Stromal cell of bone marrow (primary cell): Measurements from ENCODE around the gene NAV1.
"Not testable (repeated sequence)": the region's sequence is repeated elsewhere in the genome, so short reads cannot be mapped to it uniquely, and the experiment has no call there.

Source experiments
- DNase-seq: peaks from one replicate; pipeline ENCODE4 v3.0.0-alpha.2; 2012; ENCODE audit warnings: low read depth

Gene NAV1, protein sequence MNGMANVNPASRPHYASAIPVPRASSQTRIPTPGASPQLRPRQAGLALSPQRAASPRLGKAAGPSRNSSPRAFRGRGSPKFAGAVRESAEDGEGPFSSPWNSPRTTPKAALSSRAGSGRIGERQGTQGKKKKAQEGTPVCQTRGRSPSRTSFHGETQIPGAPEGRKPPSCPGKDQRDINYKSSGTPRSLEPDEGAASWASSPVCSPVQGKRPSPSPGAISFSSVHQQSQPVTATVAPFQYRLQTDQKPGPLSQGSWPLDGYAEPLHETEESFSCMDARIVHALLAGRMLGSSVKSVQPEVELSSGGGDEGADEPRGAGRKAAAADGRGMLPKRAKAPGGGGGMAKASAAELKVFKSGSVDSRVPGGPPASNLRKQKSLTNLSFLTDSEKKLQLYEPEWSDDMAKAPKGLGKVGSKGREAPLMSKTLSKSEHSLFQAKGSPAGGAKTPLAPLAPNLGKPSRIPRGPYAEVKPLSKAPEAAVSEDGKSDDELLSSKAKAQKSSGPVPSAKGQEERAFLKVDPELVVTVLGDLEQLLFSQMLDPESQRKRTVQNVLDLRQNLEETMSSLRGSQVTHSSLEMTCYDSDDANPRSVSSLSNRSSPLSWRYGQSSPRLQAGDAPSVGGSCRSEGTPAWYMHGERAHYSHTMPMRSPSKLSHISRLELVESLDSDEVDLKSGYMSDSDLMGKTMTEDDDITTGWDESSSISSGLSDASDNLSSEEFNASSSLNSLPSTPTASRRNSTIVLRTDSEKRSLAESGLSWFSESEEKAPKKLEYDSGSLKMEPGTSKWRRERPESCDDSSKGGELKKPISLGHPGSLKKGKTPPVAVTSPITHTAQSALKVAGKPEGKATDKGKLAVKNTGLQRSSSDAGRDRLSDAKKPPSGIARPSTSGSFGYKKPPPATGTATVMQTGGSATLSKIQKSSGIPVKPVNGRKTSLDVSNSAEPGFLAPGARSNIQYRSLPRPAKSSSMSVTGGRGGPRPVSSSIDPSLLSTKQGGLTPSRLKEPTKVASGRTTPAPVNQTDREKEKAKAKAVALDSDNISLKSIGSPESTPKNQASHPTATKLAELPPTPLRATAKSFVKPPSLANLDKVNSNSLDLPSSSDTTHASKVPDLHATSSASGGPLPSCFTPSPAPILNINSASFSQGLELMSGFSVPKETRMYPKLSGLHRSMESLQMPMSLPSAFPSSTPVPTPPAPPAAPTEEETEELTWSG (N-terminal part only)

DNA sequence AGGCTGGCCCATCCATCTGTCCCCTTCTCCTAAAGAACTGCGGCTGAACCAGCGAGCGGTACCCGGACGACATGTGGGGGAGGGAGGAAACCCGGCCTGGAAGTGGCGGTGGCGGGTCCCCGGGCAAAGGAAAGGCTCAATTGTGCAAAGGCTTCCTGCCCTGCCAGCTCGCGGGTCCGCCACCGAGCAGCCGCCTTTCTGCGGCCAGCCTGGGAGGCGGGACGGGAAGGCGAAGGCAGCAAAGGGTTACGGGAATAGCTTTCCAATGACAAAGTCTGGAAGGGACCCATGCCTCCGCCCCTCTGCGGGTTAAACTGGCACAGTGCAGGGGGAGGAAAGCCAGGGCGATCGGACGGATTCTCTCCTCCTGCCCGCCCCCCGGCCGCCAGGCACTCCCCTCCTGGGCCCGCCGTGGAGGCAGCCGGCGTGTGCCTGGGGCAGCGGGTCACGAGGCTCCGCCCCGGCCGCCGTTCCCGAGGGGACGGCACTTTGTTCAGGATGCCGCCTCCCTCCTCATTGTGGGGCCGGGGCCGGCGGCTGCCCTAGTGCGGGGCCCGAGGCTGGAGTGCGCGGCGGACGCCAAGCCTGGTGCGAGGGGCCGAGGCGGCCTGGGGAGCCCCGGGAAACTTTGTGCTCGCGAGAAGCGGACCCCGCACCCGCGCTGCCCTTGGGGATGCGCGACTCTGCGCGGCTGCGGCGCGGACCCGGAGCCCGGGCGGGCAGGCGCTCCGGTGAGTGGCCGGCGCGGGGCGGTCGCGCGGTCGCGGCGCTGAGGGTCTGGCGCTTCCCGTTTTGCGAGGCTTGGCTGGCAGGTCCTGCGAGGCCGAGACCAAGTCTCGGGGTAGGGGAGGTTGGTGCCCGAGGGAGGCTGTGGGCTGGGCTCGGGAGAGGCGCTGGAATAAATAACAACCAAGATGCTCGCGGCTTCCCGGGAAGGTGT lies at the start of gene NAV1:
Gene NAV1 (plus strand): TSS at position 516 of the 940 bp plus-strand sequence. CDS start 83,758 bp downstream, outside the sequence.
- DNase-seq = peak; percentile 85

DNA sequence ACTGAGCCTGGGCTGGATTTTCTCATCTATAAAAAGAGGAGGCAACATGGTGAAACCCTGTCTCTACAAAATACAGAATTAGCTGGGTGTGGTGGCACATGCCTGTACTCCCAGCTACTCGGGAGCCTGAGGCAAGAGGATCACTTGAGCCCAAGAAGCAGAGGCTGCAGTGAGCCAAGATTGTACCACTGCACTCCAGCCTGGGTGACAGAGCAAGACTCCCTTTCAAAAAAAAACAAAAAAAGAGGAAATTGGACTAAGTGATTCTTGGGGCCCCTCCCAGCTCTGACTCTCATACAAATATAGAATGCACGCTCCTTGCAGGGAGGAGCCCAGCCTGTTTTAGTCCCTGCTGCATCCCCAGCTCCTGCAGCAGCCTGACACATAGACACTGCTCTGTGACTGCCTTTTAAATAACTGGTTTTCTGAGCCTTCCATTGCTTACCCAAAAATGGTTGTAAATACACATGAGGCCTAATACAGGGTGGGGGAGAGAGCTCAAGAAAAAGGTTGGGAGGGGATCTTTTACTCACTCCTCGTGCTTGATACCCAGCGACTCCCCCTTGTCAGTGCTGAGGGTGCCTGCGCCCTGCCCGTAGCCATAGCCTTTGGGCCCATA lies 49.2 kb upstream of the NAV1 start:
- DNase-seq = no peak

DNA sequence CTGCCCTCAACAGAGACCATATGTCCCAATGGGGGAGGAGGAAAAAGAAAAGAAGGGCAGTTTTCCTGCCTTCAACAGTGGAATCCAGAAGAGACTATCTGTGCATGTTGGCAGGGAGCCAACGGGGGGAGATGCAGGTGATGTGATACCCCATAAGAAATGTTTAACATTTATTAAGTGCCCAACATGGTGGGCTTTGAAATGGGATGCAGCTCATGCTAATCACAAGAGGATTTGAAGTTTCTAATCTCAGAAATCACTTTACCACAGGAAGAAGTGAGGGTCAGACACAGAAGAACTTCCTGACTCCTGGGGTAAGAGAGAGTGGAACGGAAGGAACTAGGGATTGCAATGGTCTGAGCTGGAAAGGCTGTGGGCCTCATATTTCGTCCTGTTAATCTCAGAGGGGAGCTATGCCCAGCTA lies 48.2 kb upstream of the NAV1 start:
- no peak for DNase-seq

DNA sequence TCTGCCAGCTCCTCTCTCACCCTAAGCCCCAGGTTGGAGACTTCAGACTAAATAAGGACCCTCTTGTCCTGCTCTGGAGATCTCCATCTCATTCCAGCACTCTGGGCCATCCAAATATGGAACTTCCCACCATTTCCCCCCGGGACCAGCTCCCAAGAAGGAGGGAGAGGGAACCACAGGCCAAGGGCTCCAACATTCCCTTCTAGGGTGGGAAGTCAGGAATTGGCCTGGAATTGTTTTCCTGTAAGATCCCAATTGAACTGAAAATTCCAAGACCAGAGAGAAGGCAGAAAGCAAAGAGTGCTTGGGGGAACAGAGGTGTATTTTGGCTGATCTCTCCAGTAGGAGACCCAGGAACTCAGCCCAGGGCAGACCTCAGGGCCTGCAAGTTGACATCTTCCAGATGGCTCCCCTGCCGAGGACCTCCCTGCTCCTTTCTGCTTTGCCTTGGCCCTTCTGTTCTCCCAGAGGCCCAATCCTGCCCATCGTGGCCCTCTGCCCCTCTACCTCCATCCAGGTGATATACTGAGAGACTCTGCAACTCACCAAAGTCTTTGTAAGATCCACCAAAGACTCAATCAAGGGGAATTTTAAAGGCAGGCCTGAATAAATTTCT lies 46.9 kb upstream of the NAV1 start:
- DNase-seq = no peak

DNA sequence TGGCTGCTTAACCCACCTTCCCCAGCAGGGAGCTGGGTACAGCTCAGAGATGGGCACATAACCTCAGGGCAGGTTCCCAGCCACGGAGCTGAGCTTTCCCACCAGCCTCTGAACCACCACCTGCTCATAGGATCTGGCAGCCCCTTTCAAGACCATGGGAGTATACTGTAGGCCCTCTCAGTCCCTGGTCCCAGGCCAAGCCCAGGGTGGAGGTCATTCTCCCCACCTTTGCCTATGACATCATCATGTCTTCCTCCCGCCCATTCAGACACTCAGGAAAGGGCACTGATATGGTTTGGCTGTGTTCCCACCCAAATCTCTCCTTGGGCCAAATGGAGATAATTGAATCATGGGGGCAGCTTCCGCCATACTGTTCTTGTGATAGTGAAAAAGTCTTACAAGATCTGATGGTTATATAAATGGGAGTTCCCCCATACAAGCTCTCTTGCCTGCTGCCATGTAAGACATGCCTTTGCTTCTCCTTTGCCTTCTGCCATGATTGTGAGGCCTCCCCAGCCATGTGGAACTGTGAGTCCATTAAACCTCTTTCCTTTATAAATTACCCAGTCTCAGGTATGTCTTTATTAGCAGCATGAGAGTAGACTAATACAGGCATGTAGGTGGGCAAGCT lies 45.8 kb upstream of the NAV1 start:
- not testable (repeated sequence) for DNase-seq

DNA sequence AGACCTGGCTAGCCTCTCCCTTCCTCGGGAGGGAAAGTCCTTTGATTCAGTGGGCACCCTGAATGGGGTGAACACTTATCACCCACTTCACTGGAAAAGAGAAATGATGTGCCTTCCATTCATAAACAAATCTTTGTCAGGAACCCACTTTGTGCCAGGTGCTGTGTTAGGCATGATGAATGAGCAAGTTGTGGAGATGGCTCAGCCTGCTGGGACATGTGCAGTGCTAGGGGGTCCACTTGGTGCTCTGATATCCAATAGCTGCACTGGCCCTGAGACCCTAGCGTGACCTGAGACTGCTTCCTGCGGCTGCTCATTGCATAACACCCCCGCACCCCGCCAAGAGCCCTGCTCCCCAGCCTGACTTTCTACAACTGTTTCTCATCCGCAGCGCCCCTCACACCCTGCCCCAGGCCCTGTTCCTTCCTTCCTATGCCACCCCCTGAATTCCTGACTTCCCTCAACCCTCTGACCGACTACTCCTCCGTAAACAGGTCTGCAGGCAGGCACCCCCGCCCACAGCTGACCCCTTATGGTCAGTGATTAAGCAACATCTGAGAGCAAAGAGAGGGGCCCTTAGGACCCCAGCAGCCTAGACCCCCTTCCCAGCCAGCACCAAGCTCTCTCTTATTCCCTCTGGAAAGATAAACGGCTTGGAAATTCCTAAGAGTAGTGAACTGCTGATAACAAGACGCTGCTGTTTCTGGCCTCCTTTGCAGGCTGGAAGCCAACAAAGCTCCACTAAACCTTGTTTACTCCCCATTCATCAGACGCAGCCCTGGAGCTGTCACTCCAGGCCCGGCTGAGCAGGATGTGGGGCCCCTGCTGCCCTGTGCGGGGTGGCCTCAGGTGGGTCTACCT lies 44.9 kb upstream of the NAV1 start:
- DNase-seq = no peak

DNA sequence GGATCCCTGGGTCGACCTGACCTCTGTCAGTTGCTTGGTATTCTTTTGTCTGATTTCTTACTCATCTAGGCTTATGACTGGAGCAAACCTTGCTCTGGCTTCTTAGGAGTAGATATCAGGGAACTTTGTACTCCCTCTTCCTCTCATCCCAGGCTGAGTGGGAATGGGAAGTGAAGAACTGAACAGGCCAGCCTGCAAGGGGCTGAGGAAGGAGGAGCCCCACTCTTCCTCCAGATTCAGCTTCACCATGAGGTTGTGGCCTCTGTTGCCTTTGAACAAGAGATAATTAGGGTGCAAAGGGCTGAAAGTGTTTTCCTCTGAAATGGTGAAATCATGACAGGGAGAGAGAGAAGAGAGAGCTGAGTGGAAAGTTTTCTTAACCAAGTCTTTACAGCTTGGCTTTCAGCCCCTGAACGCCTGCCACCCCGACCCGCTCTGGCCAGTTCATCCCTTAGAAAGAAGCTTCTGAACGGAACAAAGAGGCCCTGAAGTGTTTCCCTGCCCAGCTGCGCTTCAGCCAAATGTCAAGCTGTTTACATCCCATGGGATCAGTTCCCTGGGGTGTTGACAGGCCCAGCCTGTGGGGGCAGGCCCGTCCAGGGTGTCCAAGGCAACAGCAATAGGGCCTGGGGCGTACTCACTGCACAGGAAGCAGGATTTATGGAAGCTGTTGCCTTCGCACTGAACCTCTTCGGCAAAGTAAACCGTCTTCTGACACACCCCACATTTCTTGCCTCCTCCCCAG lies 43.2 kb upstream of the NAV1 start:
- no peak for DNase-seq

DNA sequence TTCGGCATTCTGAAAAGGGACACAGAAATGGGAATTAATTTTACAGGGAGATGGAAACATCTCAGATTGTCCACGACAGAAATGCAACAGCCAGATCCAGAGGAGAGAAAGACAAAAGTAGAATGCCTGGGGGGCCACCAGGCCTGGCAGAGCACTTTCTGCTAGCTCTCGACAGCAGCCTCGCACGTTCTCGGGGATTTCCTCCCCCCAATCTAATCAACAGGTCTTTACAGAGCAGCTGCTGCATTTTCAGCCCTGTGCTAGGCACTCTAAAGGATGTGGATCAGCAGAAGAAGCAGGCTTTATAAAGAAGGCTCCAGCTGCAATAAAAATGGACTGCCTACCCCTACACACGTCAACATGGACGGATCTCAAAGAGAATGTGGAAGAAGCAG lies 42.6 kb upstream of the NAV1 start:
- no peak for DNase-seq

DNA sequence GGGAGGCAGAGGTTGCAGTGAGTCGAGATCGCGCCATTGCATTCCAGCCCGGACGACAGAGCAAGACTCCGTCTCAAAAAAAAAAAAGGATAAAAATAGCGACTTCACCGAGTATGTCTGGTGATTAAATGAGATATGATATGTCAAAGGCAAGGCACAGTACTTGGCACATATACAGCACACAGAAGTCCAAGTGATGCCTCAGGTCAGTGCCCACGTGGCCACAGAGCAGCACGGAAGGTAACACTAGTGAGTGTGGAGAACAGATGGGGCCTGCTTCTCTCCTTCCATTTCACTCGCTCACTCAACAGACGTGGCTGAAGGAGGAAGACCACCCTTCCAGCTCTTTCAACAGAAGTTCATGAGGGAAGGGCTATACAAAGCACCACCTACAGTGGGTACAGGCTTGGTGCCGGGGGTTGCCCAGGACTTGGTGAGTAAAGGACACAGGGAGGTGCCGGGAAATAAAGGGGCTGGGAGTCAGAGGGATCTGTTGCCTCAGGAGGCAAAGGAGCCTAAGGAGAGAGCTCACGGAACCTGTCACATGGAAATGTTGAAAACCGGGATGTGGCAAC lies 40.9 kb upstream of the NAV1 start:
- no peak for DNase-seq

DNA sequence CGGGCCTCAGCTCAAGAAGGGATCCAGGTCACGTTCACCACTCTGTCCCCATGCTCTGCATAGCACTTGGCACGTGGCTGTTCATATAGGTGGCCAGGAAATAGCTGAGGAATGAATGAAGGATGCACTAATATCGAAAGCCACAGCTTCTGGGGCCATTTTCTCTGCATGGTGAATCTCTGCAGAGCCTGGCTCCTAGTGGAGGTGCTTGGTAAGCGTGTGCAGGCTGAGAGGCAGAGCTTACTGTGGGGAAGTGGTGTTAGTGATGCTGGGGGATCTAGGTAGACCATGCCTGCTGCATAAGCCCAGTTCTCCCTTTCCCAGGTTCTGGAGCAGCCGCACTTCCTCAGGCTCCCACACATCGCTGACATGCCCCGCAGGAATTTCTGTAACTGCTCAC lies 40.3 kb upstream of the NAV1 start:
- DNase-seq = no peak

DNA sequence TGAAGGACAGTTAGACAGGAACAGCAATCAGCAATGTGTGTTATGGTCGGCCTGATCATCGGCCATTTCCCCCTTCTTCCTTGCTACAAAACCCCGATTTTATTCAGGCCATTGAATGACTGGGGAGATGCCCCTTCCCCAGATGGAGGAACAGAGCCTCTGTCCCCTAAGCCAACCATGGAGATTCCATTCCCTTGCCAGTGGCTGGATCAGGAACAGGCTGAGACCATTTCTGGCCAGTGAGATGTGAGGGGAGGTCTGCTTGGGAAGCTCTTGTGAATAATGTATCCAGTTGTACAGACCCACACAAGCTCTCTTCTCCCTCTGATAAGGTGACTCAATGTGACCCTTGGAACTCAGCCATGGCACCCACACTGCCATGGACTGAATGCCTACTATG lies 39.7 kb upstream of the NAV1 start:
- no peak for DNase-seq

DNA sequence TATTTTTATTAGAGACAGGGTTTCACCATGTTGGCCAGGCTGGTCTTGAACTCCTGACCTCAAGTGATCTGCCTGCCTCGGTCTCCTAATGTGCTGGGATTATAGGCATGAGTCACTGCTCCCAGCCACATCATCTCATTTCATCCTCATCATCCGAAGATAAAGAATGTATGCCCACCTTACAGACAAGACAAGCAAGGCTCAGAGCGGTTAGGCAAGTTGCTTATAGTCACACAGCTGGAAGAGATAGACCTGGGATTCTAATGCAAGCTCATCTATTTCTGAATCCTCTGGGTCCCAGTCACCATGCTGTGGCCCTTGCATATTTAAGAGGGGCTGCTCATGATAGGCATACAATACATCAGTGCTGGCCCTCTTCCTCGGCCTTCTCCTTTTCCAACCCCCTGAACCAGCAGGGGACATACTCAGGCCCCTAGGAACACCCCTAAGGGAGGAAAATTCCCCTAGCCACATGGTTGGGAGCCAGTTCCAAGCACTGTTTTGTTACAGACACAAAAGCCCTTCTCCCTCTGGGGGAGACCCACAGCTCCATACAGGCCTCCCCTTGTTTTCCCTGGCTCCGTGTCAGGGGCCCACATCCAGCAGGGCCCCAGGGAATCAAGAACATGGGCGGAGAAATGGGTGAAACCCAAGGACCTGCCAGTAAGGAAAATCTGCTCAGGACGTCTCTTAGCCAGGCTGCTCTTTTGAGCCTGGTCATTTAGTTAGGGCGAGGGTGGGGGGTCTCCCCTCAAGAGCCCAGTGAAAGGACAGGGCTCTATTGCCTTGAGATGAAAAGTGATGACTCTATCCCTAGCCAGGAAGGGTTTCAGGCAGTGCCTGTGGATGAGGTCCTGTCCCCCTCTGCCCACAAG lies 38.9 kb upstream of the NAV1 start:
- no peak for DNase-seq

DNA sequence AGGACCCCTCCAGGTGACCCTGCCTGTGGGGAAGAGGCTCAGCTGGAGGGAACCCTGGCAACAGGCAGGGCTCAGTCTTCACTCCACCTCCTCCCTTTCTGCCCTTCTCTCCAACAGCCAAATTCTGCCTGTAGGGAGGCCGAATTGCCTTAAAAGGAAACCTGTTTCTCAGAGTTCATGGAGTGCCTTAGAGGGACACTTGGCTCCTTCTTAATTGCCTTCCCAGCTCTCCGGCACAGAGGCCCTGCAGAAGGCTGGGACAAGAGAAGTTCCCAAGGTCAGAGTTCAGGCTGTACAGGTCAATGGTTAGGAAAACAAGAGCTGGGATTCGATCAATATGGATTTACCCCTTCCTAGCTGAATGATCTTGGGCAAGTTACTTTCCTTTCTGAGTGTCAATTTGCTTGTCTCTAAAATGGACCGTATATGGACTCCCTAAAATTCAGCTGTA lies 38.2 kb upstream of the NAV1 start:
- no peak for DNase-seq

DNA sequence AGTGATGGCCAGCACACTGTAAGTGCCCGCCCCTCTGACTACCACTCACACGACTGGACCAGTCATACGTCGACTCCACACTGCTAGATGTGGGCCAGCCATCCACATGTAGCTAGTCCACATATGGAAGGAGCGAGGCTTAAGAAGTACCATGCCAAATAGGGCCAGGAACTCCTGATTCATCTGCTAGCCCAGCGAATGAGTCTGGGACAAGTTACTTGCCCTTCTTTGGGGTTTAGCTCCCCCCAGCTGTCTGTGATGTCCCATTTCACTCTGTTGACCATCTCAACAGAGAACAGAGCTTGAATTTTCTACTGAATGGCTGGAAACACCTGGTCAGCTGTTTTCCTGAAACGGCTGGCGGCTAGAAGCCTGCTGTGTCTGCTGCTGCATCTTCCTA lies 37.8 kb upstream of the NAV1 start:
- no peak for DNase-seq

DNA sequence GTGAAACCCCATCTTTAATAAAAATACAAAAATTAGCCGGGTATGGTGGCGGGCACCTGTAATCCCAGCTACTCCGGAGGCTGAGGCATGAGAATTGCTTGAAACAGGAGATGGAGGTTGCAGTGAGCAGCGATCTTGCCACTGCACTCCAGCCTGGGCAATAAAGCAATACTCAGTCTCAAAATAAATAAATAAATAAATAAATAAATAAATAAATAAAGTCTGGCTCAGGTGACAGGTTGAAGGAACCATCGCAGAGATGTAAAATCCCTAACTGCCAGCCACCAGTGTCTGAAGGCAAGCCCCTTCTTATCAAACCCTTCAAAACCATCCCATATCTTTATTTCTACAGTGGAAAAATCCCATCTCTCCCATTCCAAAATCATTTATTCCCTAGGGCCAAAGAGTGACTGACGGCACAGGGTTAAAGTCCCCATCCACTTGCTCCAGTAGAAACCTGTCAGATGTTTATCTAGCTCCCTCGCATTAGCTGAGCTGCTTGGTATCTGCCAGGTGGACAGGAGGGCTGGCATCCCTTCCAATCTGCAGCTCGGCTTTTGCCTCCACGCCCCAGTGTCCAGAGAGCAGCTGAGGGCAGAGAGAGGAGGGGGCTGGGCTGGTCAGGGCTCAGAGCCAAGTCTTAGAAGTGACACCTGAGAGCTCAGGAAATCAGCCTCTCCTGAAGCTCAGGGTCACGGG lies 37.0 kb upstream of the NAV1 start:
- no peak for DNase-seq

DNA sequence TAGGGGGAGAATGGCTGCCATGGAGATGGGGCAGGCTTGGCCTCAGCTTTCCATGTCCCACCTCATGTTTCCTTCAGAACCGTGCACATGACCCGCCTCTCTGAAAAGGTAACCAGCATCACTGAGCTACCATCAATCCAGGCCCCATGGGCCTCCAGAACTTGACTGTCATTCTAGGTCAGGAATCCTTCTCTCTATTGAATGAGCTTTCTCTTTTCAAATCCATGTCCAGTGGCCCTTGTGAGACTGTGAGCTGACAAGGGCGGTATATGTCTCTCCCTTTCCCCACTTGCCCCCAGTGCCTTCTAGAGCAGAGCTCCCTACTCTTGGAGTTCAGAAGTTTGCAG lies 36.4 kb upstream of the NAV1 start:
- DNase-seq = no peak
